K562 (cell line): Measurements from ENCODE around the gene NEK2. TPM values are rescaled to one million over a fixed set of nuclear protein-coding genes. Genes with fewer than 3 reads are reported as not detected.

Experiments
- ATAC-seq: fragments of 200-7000 bp; cut with Tn5 transposase; 3 replicates; pipeline ENCODE4 v1.9.1; 2020; ENCODE audit warnings: moderate library complexity
- BruUV-seq: library from RNA; stranded (reverse); fragments of 400-500 nt; replicated peaks from 2 replicates; lab custom pipeline; 2021; lab: Mats Ljungman, UMichigan
- CTCF ChIA-PET: fragments of 300-600 bp; formaldehyde crosslinking; extraction: SDS; loops from one replicate; lab custom pipeline; 2021; ENCODE audit warnings: low intra/inter-chr PET ratio; lab: Yijun Ruan, JAX
- POLR2A ChIA-PET: fragments of 300-600, 350-650 bp; sonication (Branson Sonifier 250); formaldehyde crosslinking; extraction: SDS; loops from one replicate; lab custom pipeline; 2021; ENCODE audit warnings: antibody characterized with exemption, inconsistent platforms; lab: Yijun Ruan, JAX
- DNase-seq, 4 experiments: peaks; one replicate each; pipeline versions ENCODE4 v3.0.0 to v3.0.0-alpha.2; 2011 to 2018; ENCODE audit warnings: low spot score in 3 of 4, mixed read lengths in 3 of 4; ENCODE audit errors: extremely low read depth in 1 of 4
- FAIRE-seq: peaks from 2 replicates; lab custom pipeline; 2011; peaks lifted over from hg19 to GRCh38; lab: Jason Lieb, UNC
- H2AFZ ChIP-seq: 2 replicates; pipeline ENCODE4 v1.6.0; 2011; ENCODE audit warnings: low read depth, low read length, control low read depth, inconsistent platforms
- H3K27ac ChIP-seq: fragments of 200-600 bp; 3 replicates; pipeline ENCODE4 v1.8.0; 2011; ENCODE audit warnings: low read depth, mild to moderate bottlenecking, control low read depth, inconsistent platforms, low read length, moderate library complexity, mixed read lengths; ENCODE audit errors: extremely low read depth
- H3K27me3 ChIP-seq, 2 experiments: fragments of 300-600 bp in 1 of 2; 2 replicates in 1 of 2; 3 replicates in 1 of 2; pipeline versions ENCODE4 v1.6.0 to v1.8.0; 2011; ENCODE audit warnings: inconsistent platforms in 2 of 2, low read length in 2 of 2, mild to moderate bottlenecking in 1 of 2, mixed read lengths in 1 of 2, moderate library complexity in 1 of 2; ENCODE audit not compliant: control insufficient read depth in 2 of 2, insufficient read depth in 2 of 2
- H3K36me3 ChIP-seq: fragments of 300-600 bp; 3 replicates; pipeline ENCODE4 v1.8.0; 2011; ENCODE audit warnings: mild to moderate bottlenecking, low read length, inconsistent platforms; ENCODE audit not compliant: control insufficient read depth, insufficient read depth
- H3K4me1 ChIP-seq, 2 experiments: fragments of 200-600 bp in 1 of 2; replicated peaks in 1 of 2; 2 replicates in 1 of 2; 3 replicates in 1 of 2; pipeline versions ENCODE4 v1.5.1 to v1.8.0; 2011; ENCODE audit warnings: inconsistent platforms in 2 of 2, low read length in 2 of 2, mild to moderate bottlenecking in 1 of 2, mixed read lengths in 1 of 2, moderate library complexity in 1 of 2; ENCODE audit not compliant: control insufficient read depth in 2 of 2, insufficient read depth in 2 of 2
- H3K4me2 ChIP-seq: 2 replicates; pipeline ENCODE4 v1.6.1; 2011; ENCODE audit warnings: low read length, control low read depth, inconsistent platforms, mixed read lengths; ENCODE audit not compliant: insufficient read depth
- H3K4me3 ChIP-seq: fragments of 200-600 bp; sonication (generic), shearing (Covaris generic); 2 replicates; pipeline ENCODE4 v1.5.1; 2016; ENCODE audit warnings: control low read depth, inconsistent platforms
- H3K79me2 ChIP-seq: fragments of 200-600 bp; 3 replicates; pipeline ENCODE4 v1.8.0; 2011; ENCODE audit warnings: low read length, inconsistent platforms; ENCODE audit not compliant: control insufficient read depth, insufficient read depth
- H3K9ac ChIP-seq, 2 experiments: 2 replicates each; pipeline versions ENCODE4 v1.6.0 to v1.6.1; 2011; ENCODE audit warnings: low read depth in 2 of 2, low read length in 2 of 2, control low read depth in 1 of 2, inconsistent platforms in 1 of 2, mild to moderate bottlenecking in 1 of 2, mixed read lengths in 1 of 2; ENCODE audit not compliant: insufficient read depth in 1 of 2
- H3K9me1 ChIP-seq: one replicate; pipeline ENCODE4 v1.6.0; 2011; ENCODE audit warnings: inconsistent platforms, mild to moderate bottlenecking, low read length, moderate library complexity; ENCODE audit not compliant: control insufficient read depth, insufficient read depth
- H3K9me3 ChIP-seq: replicated peaks from 2 replicates; pipeline ENCODE4 v1.5.1; 2011; ENCODE audit warnings: low read depth, low read length, inconsistent platforms; ENCODE audit not compliant: control insufficient read depth, insufficient read depth
- H4K20me1 ChIP-seq: replicated peaks from 2 replicates; pipeline ENCODE4 v1.6.1; 2011; ENCODE audit warnings: low read length, inconsistent platforms, mixed read lengths; ENCODE audit not compliant: control insufficient read depth, insufficient read depth
- BHLHE40 ChIP-seq: IDR thresholded peaks from 2 replicates; pipeline ENCODE4 v1.6.1; 2011; ENCODE audit warnings: low read length, improper control_type of control experiment
- C11orf30 ChIP-seq: fragments of 450-650 bp; IDR thresholded peaks from 2 replicates; pipeline ENCODE4 v1.6.1; 2016; ENCODE audit warnings: low read depth, mild to moderate bottlenecking
- DACH1 ChIP-seq: fragments of 450-650 bp; IDR thresholded peaks from 2 replicates; pipeline ENCODE4 v1.6.1; 2018; ENCODE audit not compliant: partially characterized antibody
- JUN ChIP-seq, 2 experiments: sonication (generic) in 1 of 2; formaldehyde crosslinking in 1 of 2; IDR thresholded peaks; 2 replicates each; pipeline versions ENCODE4 v1.6.1 to v1.8.0; 2012 to 2022; ENCODE audit warnings: borderline replicate concordance in 2 of 2, mild to moderate bottlenecking in 2 of 2, improper control_type of control experiment in 1 of 2, low read depth in 1 of 2, low read length in 1 of 2, missing genetic modification reagents in 1 of 2
- JUND ChIP-seq, 2 experiments: IDR thresholded peaks; 2 replicates in 1 of 2; 3 replicates in 1 of 2; pipeline ENCODE4 v1.6.1; 2011; ENCODE audit warnings: borderline replicate concordance in 2 of 2, low read depth in 2 of 2, low read length in 2 of 2, improper control_type of control experiment in 1 of 2, missing biosample characterization in 1 of 2, missing genetic modification characterization in 1 of 2, missing genetic modification reagents in 1 of 2
- MAFF ChIP-seq: IDR thresholded peaks from 2 replicates; pipeline ENCODE4 v1.6.1; 2012; ENCODE audit warnings: low read length, improper control_type of control experiment
- MAFK ChIP-seq: IDR thresholded peaks from 2 replicates; pipeline ENCODE4 v1.6.1; 2011; ENCODE audit warnings: low read length, improper control_type of control experiment
- NONO ChIP-seq, 2 experiments: fragments of 200-400 bp in 1 of 2; fragments of 450-650 bp in 1 of 2; formaldehyde crosslinking in 1 of 2; IDR thresholded peaks; 2 replicates each; pipeline ENCODE4 v1.6.1; 2017; ENCODE audit warnings: low read depth in 2 of 2, mild to moderate bottlenecking in 2 of 2, moderate library complexity in 2 of 2, low read length in 1 of 2
- NR2C1 ChIP-seq, 2 experiments: fragments of 450-650 bp; IDR thresholded peaks; 2 replicates each; pipeline ENCODE4 v1.6.1; 2017; ENCODE audit warnings: mild to moderate bottlenecking in 2 of 2, antibody characterized with exemption in 1 of 2, inconsistent platforms in 1 of 2, missing compliant biosample characterization in 1 of 2, missing genetic modification characterization in 1 of 2
- PPARD ChIP-seq: fragments of 250-450 bp; sonication (Bioruptor Pico); IDR thresholded peaks from 2 replicates; pipeline ENCODE4 v1.8.0; 2022; ENCODE audit warnings: inconsistent platforms, mild to moderate bottlenecking, moderate library complexity
- RCOR1 ChIP-seq, 2 experiments: IDR thresholded peaks; 2 replicates each; pipeline ENCODE4 v1.6.1; 2012; ENCODE audit warnings: low read depth in 2 of 2, low read length in 2 of 2, borderline replicate concordance in 1 of 2, improper control_type of control experiment in 1 of 2
- TAF7 ChIP-seq: fragments of 450-650 bp; IDR thresholded peaks from 2 replicates; pipeline ENCODE4 v1.6.1; 2016; ENCODE audit warnings: missing genetic modification characterization, missing compliant biosample characterization
- ZNF316 ChIP-seq: fragments of 450-650 bp; IDR thresholded peaks from 2 replicates; pipeline ENCODE4 v1.6.1; 2016
- WGBS: fragments of 100-300 bp; shearing (Covaris generic); methylation state at CpG from one replicate; pipeline ENCODE4 v1.1.6; 2016; ENCODE audit warnings: low coverage, mixed read lengths; ENCODE audit not compliant: insufficient coverage; ENCODE audit errors: missing lambda C conversion rate; 5-methylcytosine and 5-hydroxymethylcytosine counted together
- in situ Hi-C: fragments of 300-500 bp; cut with MboI; formaldehyde crosslinking; loops from 4 replicates; pipeline ENCODE4 v1.15.0; 2018; ENCODE audit warnings: inconsistent platforms, mixed read lengths
- intact Hi-C: fragments of 100-400 bp; cut with micrococcal nuclease; formaldehyde crosslinking; loops from 2 replicates; pipeline ENCODE4 v1.14.2; 2022
- polyA plus RNA-seq, 8 experiments: library from polyadenylated mRNA; depleted of rRNA in 4 of 8; stranded (reverse) in 5 of 8; unstranded in 3 of 8; fragments of >200 nt; fragmentation: Nextera tagmentation in 2 of 8; fragmentation: Illumina TruSeq in 1 of 8; extraction: Ambion mirVana in 2 of 8; extraction: Trizol in 1 of 8; gene quantifications; 2 replicates each; pipeline versions ENCODE4 v1.2.1 to v1.2.3, GENCODE V29; 2011 to 2014; ENCODE audit warnings: inconsistent platforms in 1 of 8, missing spikeins in 1 of 8
- total RNA-seq, 7 experiments: library from RNA; depleted of rRNA in 6 of 7; stranded (reverse); fragments of >200 nt in 6 of 7; fragmentation: Illumina TruSeq in 2 of 7; extraction: Trizol in 2 of 7; gene quantifications; 2 replicates each; pipeline versions ENCODE4 v1.2.1 to v1.2.3, GENCODE V29; 2011 to 2021; ENCODE audit warnings: low replicate concordance in 1 of 7
- TF ChIP-seq, protein P1 (sequence below), 2 experiments: IDR thresholded peaks; 2 replicates each; pipeline ENCODE4 v1.6.1; 2011; ENCODE audit warnings: borderline replicate concordance in 1 of 2, control low read depth in 1 of 2, low read depth in 1 of 2, low read length in 1 of 2, mild to moderate bottlenecking in 1 of 2, mixed read lengths in 1 of 2, moderate library complexity in 1 of 2; ENCODE audit not compliant: insufficient read depth in 1 of 2, insufficient read length in 1 of 2, poor library complexity in 1 of 2, severe bottlenecking in 1 of 2; ENCODE audit errors: extremely low read depth in 1 of 2

NEK2 gene
- total and polyA plus RNA-seq, 9 of the 15 experiments (the other 6 are each of a cell fraction or from before 2014, with no cell fraction given) = 30.0 to 74.7 (median 66.4) TPM

DNA sequence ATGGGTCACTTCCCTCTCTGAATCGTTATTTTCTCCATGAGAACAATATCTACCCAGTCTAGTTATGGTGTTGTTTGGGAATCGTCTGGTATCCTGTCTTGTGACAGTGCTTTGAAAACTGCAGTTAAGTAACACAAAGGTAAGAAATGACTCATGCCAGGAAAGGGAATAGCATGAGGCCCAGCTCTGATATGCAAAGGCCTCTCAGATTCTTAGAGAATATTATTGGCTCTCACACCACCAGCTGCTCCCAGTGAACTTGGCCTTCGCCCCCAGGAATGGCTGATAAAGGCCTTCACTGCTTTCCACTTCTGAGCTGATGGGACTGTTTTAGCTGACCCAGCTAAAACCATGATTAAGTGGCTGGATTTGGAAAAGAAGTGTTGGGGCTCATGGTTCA, 27.1 kb downstream of the NEK2 start:
- intact Hi-C loops (no loop called here), in situ Hi-C loops (no loop called here)
- H3K9ac ChIP-seq = no peak overlapping the region; a peak in 1 of 4 replicates
- FAIRE-seq (peak; percentile 35), ATAC-seq (peak; percentile 5; the same call in 1 of the 3 replicates), DNase-seq (peak in 2 of 4 experiments; percentile 34 to 47)
- H3K9me3 ChIP-seq = no peaks in the 10 kb centered on the region
- H3K4me3 ChIP-seq = no peak overlapping the region
- H3K9me1 ChIP-seq = no peaks in the 10 kb centered on the region
- no peaks in the 10 kb centered on the region for H3K36me3 ChIP-seq
- 22% methylated on average over 3 of the region's 3 CpGs for WGBS
- POLR2A ChIA-PET = interaction anchor here (0.6 to 2.3 kb wide), 3 partner anchors 9 to 12 kb away, joined by 3 to 6 read pairs (median 4); no protein-coding TSS in a partner anchor
- BruUV-seq = no TSS peak
- H3K4me2 ChIP-seq = no peak overlapping the region
- no peaks in the 10 kb centered on the region for H4K20me1 ChIP-seq
- peaks cover 7 to 13% of the 10 kb centered on the region in 2 experiments; a peak in 4 of 5 replicates for H3K4me1 ChIP-seq
- no peaks in the 10 kb centered on the region for H3K79me2 ChIP-seq
- H3K27me3 ChIP-seq = no peaks in the 10 kb centered on the region
- no peak overlapping the region for H3K27ac ChIP-seq
- H2AFZ ChIP-seq = peak overlapping the region; percentile 36
- CTCF ChIA-PET = interaction anchor here (1.3 kb wide), 1 partner anchor 69 kb away, joined by 4 read pairs; the partner anchor contains the start of gene SLC30A1
- TF ChIP-seq, protein P1, sequence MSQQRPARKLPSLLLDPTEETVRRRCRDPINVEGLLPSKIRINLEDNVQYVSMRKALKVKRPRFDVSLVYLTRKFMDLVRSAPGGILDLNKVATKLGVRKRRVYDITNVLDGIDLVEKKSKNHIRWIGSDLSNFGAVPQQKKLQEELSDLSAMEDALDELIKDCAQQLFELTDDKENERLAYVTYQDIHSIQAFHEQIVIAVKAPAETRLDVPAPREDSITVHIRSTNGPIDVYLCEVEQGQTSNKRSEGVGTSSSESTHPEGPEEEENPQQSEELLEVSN (IDR thresholded peaks at IDR 0.05; ENCODE audit: borderline replicate concordance in 1 of 2, extremely low read depth in 1 of 2, insufficient read depth in 1 of 2, insufficient read length in 1 of 2, low read depth in 1 of 2, low read length in 1 of 2, poor library complexity in 1 of 2, severe bottlenecking in 1 of 2) = peak in 1 of 2 experiments; percentile 8
- TF ChIP-seq DACH1 = peak; percentile 3
- 0 out of 4 replicates have a peak, but pooled peaks of 1 of the 2 experiments have one; percentile 25 for TF ChIP-seq RCOR1 (IDR thresholded peaks at IDR 0.05; ENCODE audit: borderline replicate concordance in 1 of 2, low read depth in 2 of 2, low read length in 2 of 2)
- peak; percentile 46; the same call in 1 of the 2 replicates for TF ChIP-seq MAFK
- peak; percentile 60; the same call in 1 of the 2 replicates for TF ChIP-seq MAFF
- no peak for TF ChIP-seq TAF7 (tag)
- TF ChIP-seq PPARD (CRISPR knock-in tag) = no peak
- TF ChIP-seq NR2C1 (IDR thresholded peaks at IDR 0.05) = no peak
- TF ChIP-seq NR2C1 (tag; IDR thresholded peaks at IDR 0.05) = 0 out of 2 replicates have a peak, but pooled peaks have one; percentile 28
- TF ChIP-seq ZNF316 = peak; percentile 90
- TF ChIP-seq C11orf30 = peak; percentile 86
- TF ChIP-seq JUN (IDR thresholded peaks at IDR 0.05; ENCODE audit: borderline replicate concordance, low read depth, low read length) = 0 out of 2 replicates have a peak, but pooled peaks have one; percentile 41
- no peak for TF ChIP-seq JUN (CRISPR knock-in tag; IDR thresholded peaks at IDR 0.05; ENCODE audit: borderline replicate concordance)
- no peak for TF ChIP-seq NONO (IDR thresholded peaks at IDR 0.05; ENCODE audit: low read depth in 2 of 2, low read length in 1 of 2)
- peak; percentile 65; the same call in 1 of the 2 replicates for TF ChIP-seq JUND (IDR thresholded peaks at IDR 0.05; ENCODE audit: borderline replicate concordance, low read depth, low read length)
- TF ChIP-seq JUND (tag; IDR thresholded peaks at IDR 0.05; ENCODE audit: borderline replicate concordance, low read depth, low read length) = no peak; the same call in 2 of the 3 replicates
- TF ChIP-seq BHLHE40 = 0 out of 2 replicates have a peak, but pooled peaks have one; percentile 23
